Brain microvascular endothelial cell (primary cell): Measurements from ENCODE around the gene GARNL3.

Experiments
- DNase-seq: peaks from one replicate; pipeline ENCODE4 v3.0.0-alpha.2; 2020
- H3K27ac ChIP-seq: fragments of 250-450 bp; sonication (Bioruptor Pico); 2 replicates; pipeline ENCODE4 v1.5.1; 2020; ENCODE audit warnings: mild to moderate bottlenecking, moderate library complexity
- H3K27me3 ChIP-seq: fragments of 250-450 bp; sonication (Bioruptor Pico); replicated peaks from 2 replicates; pipeline ENCODE4 v1.5.1; 2020; ENCODE audit warnings: mild to moderate bottlenecking
- H3K36me3 ChIP-seq: fragments of 250-450 bp; sonication (Bioruptor Pico); replicated peaks from 2 replicates; pipeline ENCODE4 v1.5.1; 2020; ENCODE audit warnings: mild to moderate bottlenecking
- H3K4me3 ChIP-seq: 2 replicates; pipeline ENCODE4 v1.5.1; 2011; ENCODE audit warnings: low read depth, mild to moderate bottlenecking, control low read depth, low read length, moderate library complexity
- in situ Hi-C: cut with HindIII; loops from 2 replicates; pipeline ENCODE4 v1.10.0; 2017; ENCODE audit warnings: low sequenced_read_pairs, low pct_ligation_motif_present
- TF ChIP-seq, protein P1 (sequence below): IDR thresholded peaks from 2 replicates; pipeline ENCODE4 v1.5.1; 2011; ENCODE audit warnings: low read depth, mild to moderate bottlenecking, moderate library complexity, low read length, control low read depth, inconsistent platforms; ENCODE audit errors: missing control alignments

Gene GARNL3

DNA sequence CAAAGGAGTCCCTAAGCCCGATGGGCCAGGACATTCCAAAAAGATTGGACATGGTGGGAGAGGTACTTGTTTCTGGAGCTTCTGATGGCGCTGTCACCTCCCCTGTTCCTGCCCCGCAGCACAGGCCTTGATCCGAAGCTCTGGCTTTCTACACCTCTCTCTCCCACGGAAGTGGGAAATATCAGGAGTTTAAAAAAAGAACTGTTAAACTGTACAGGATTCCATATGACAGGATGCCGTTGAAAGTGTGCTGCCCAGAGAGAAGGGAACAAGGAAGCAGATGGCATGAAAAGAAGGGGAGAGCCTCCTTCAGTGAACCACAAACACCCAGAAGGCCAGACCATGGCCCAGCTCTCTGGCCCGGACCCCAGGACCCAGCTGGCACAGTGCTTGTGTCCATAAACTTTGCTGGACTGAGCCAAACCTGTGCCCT is 105.6 kb downstream of the GARNL3 start:
- H3K27me3 ChIP-seq: no peaks in the 10 kb centered on the region
- in situ Hi-C loops: no loop called here

DNA sequence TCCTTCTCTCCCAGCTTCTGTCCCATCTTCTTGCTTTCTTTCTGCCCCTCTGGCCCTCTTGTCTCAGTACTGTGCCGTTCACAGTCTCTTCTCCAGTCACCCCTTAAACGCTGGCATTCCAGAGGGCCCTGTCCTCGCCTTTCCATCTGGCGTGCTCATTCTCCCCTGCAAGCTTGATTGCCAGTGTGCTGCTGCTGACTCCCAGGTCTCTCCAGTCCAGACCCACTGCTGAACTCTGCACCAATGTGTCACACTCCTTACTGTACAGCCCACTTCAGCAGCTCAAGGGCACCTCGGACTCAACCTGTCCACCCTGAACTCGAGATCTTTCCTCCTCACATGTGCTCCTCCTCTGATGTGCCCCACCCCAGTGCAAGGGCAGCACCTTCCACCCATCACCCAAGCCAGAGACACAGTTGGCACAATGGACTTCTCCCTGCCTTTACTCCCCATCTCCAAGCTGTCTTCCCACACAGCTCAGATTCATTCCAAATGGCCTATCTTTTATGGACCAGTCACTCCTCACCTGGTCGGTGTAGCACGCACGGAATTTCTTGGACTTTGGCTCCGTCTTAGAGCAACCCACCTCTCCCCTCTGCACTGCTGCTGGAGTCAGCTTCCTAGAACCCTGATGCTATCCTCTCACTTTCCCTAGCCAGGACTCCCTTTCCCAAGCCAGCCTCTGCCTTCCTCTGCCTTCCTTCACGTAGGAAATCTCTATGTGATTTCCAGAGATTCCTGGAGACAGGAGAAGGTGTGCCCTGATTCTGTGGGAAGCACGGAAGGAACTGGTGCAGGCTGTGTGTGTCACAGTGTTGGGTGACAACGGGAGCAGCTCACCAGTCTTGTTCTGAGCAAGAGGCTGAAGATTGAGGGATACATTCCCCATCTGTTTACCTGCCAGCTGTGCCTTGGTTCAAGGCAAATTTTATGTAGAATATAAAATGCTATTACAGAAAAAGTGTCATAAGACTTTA is 106.4 kb downstream of the GARNL3 start:
- in situ Hi-C loops: no loop called here
- no peaks in the 10 kb centered on the region for H3K27me3 ChIP-seq
- H3K4me3 ChIP-seq: no peak overlapping the region
- H3K27ac ChIP-seq: no peak overlapping the region
- TF ChIP-seq, protein P1, sequence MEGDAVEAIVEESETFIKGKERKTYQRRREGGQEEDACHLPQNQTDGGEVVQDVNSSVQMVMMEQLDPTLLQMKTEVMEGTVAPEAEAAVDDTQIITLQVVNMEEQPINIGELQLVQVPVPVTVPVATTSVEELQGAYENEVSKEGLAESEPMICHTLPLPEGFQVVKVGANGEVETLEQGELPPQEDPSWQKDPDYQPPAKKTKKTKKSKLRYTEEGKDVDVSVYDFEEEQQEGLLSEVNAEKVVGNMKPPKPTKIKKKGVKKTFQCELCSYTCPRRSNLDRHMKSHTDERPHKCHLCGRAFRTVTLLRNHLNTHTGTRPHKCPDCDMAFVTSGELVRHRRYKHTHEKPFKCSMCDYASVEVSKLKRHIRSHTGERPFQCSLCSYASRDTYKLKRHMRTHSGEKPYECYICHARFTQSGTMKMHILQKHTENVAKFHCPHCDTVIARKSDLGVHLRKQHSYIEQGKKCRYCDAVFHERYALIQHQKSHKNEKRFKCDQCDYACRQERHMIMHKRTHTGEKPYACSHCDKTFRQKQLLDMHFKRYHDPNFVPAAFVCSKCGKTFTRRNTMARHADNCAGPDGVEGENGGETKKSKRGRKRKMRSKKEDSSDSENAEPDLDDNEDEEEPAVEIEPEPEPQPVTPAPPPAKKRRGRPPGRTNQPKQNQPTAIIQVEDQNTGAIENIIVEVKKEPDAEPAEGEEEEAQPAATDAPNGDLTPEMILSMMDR: no peak
- no peaks in the 10 kb centered on the region for H3K36me3 ChIP-seq
- DNase-seq: no peak

More for the DNA sequence above, 105.6 kb downstream of the GARNL3 start:
- H3K4me3 ChIP-seq: no peak overlapping the region
- H3K36me3 ChIP-seq: no peaks in the 10 kb centered on the region
- no peak for DNase-seq
- TF ChIP-seq, protein P1: no peak
- H3K27ac ChIP-seq: no peak overlapping the region

DNA sequence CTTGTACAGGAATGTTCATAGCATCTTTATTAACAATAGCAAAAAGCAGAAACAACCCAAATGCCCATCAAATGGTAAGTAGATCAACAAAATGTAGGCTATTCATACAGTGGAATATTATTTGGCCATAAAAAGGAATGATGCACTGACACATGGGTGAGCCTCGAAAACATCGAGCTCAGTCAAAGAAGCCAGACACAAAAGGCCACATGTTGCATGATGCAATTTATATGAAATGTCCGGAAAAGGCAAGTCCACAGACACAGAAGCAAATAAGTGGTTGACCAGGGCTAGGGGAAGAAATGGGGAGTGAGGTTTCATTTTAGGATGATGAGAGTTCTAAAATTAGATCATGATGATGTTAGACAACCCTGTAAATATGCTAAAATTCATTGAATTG is 115.9 kb downstream of the GARNL3 start:
- no peak overlapping the region for H3K4me3 ChIP-seq
- no peak overlapping the region for H3K27ac ChIP-seq
- TF ChIP-seq, protein P1: no peak
- peaks cover 21% of the 10 kb centered on the region for H3K27me3 ChIP-seq
- no peaks in the 10 kb centered on the region for H3K36me3 ChIP-seq
- in situ Hi-C loops: no loop called here
- no peak for DNase-seq

DNA sequence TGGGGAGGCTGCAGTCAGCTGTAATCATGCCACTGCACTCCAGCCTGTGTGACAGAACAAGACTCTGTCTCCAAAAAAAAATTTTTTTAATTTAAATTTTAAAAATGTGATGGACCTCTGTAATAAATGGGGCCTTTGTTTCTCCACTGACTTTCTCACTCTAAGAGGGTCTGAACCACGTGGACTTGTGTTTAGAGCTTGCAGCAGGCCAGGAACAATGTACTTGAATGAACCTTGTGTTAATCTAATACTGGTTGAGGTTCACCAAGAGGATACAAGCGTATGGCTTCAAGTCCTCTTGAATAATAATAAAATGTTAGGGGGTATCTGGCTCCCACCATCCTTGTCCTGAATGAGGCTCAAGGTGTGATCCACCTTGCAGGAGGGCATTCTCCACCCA is 118.0 kb downstream of the GARNL3 start:
- Histone ChIP-seq H3K36me3 (no peaks in the 10 kb centered on the region), H3K27ac (no peak overlapping the region), H3K27me3 (peaks cover 25% of the 10 kb centered on the region), H3K4me3 (no peak overlapping the region)
- in situ Hi-C loops: no loop called here
- DNase-seq: no peak
- TF ChIP-seq, protein P1: no peak

DNA sequence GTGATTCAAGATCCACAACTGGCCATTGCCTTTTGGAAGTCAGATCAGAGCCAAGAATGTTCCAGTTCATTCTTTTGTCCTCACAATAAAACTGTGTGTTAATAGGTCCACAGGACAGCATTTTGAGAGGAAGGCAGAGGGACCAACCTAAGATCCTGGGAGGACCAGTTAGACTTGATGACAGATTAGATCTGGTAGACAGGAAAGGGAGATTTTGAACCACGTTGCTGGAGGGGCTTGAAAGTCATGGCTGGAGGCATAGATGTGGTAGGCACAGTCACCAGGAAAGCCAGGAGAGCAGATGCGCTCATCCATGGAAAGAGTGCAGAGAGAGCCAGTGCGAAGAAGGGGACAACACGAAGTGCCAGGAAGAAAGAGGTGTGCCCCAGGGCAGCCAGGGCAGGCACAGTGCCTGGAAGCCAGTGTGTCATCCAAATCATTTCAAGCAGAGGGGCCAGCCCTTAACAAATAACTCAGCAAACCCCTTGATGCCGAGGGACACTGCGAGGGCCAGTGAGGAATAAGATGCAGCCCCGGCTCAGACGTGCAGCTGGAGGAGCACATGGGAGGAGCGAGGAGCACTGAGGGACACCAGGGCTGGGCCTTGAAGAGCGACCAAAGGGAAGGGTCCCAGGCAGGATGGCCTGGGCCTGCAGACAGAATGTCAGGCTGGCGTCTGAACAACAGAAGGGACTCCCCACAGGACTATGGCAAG is 119.6 kb downstream of the GARNL3 start:
- no peak for DNase-seq
- in situ Hi-C loops: no loop called here
- Histone ChIP-seq H3K36me3 (no peaks in the 10 kb centered on the region), H3K4me3 (no peak overlapping the region), H3K27ac (no peak overlapping the region), H3K27me3 (peaks cover 25% of the 10 kb centered on the region)
- TF ChIP-seq, protein P1: no peak
